ENCODE measurements around the gene KLHL22.

The KLHL22 gene

DNA sequence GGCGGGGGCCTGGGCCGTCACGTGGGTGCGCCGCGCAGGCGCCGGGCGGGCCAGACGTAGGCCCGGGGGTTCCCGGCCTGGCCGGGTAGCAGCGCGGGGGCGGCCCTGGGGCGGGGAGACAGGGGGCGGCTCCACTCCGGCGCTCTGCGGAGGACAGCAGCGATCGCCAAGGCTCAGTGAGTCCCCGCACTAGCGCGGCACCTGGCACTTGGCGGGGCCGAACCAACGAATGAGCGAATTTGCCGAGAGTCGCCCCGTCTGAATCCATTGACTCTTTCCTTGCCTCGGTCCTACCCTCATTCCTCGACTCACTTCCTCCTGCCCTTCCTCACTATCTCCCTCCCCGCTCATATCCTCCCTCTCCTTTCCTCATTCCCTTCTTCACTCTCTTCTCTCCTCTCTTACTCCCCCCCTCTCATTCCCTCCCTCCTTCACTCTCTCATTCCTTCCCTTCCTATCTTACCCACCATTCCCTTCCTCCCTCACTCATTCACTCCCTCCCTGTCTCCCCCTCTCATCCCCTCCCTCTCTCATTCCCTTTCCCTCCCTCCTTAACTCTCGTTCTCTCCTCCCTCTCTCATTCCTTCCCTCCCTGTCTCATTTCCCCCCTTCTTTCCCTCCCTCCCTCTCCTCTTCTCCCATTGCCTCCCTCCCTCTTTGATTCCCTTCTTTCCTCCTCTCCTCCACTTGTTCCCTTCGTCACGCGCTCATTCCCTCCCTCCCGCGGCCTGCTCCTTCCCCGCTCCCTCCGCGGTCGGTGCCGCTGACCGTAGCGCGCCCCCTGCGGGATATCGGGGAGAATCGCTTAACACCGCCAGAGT lies 476 bp upstream of the KLHL22 start:
- peak; percentile 96 for TF ChIP-seq CTCF (IDR thresholded peaks at IDR 0.05)
- no peak for TF ChIP-seq ZFX (IDR thresholded peaks at IDR 0.05; ENCODE audit: borderline replicate concordance)
- peak overlapping the region; percentile 93 for H3K27ac ChIP-seq

DNA sequence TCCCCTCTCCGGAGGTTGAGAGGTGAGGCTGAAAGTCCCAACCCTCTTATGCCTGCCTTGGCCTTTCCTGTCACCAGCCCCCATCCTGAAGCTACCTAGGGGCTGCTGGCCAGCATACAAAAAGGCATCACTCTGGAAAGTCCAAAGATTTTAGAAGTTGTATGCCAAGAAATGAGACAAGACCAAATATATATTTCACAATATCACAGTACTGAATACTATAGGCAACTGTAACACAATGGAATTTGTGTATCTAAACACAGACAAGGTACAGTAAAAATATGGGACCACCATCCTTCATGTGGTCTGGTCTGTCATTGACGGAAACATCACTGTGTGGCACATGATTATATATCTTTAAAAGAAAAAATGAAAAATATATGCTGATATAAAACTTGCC lies 4.2 kb downstream of the KLHL22 start:
- H3K27ac ChIP-seq: no peak overlapping the region
- TF ChIP-seq ZFX (IDR thresholded peaks at IDR 0.05; ENCODE audit: borderline replicate concordance) (no peak), CTCF (IDR thresholded peaks at IDR 0.05) (no peak)

- TF ChIP-seq CTCF (IDR thresholded peaks at IDR 0.05) (no peak), ZFX (IDR thresholded peaks at IDR 0.05; ENCODE audit: borderline replicate concordance) (no peak)
- H3K27ac ChIP-seq: no peak overlapping the region
Measured at GRCh38 chr22:20490941-20491307, 4.7 kb downstream of the KLHL22 start.

GRCh38 chr22:20490183-20490940 lies 5.2 kb downstream of the KLHL22 start:
- no peak for TF ChIP-seq ZFX (IDR thresholded peaks at IDR 0.05; ENCODE audit: borderline replicate concordance)
- TF ChIP-seq CTCF (IDR thresholded peaks at IDR 0.05): no peak
- H3K27ac ChIP-seq: no peak overlapping the region

DNA sequence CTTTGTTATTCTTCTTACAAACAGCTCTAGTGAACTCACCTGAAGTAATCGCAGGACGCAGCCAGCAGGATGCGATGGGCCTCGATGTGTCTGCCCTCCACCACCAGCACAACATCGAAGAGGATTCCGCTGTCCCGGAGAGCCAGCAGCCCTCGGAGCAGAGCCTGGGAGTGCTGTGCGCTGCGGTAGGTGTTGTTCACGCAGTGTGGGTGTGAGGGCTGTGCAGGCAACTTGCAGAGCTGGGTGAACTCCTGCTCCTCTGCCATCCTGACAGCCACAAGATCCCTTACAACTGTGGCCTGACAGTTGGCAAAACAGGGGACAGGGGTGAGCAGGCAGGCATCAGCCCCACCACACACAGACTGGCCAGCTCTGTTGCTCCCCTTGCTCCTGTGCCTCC lies 6.6 kb downstream of the KLHL22 start:
- TF ChIP-seq ZFX (IDR thresholded peaks at IDR 0.05; ENCODE audit: borderline replicate concordance) (no peak), CTCF (IDR thresholded peaks at IDR 0.05) (no peak)

GRCh38 chr22:20487715-20488114 lies 7.9 kb downstream of the KLHL22 start:
- no peak overlapping the region for H3K27ac ChIP-seq

More for the DNA sequence above, 6.6 kb downstream of the KLHL22 start:
- no peak overlapping the region for H3K27ac ChIP-seq

More at GRCh38 chr22:20487715-20488114, 7.9 kb downstream of the KLHL22 start:
- TF ChIP-seq CTCF (IDR thresholded peaks at IDR 0.05): no peak
- TF ChIP-seq ZFX (IDR thresholded peaks at IDR 0.05; ENCODE audit: borderline replicate concordance): no peak
